ENCODE measurements around the gene TLK2.

DNA sequence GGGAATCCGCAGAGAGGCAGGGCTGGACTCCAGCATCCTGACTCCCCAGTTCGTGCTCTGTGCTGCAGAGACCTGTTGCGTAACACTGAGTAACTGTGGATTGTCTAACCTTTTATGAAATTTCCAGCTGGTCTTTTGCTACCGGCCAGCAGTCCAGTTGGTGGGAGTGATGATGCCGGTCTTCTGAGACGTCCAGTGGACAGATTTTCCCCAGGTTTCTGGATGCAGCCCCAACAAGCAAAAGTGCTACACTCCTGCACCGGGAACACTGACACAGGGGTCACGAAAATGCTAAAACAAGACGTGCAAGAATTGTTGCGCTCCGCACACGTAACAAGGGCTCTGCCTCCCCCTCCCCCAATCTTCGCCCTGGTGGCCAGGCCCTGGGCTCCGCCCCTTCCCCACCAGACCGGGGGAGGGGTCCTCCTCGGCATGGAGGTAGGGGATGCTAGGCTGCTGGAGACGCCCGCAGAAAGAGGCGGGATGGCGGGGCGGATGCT is 148.1 kb downstream of the TLK2 start:
- no peak for TF ChIP-seq YY1 (IDR thresholded peaks at IDR 0.05; ENCODE audit: low read depth)
- TF ChIP-seq USF1 (IDR thresholded peaks at IDR 0.05): no peak
- no peak for TF ChIP-seq TCF12 (IDR thresholded peaks at IDR 0.05; ENCODE audit: low read depth)
- no peak for TF ChIP-seq FOXM1 (IDR thresholded peaks at IDR 0.05; ENCODE audit: borderline replicate concordance, low read depth)
- no peak for TF ChIP-seq TAF1 (IDR thresholded peaks at IDR 0.05; ENCODE audit: low read depth)
- TF ChIP-seq, protein P1, sequence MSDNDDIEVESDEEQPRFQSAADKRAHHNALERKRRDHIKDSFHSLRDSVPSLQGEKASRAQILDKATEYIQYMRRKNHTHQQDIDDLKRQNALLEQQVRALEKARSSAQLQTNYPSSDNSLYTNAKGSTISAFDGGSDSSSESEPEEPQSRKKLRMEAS (IDR thresholded peaks at IDR 0.05): no peak
- TF ChIP-seq, protein P2, sequence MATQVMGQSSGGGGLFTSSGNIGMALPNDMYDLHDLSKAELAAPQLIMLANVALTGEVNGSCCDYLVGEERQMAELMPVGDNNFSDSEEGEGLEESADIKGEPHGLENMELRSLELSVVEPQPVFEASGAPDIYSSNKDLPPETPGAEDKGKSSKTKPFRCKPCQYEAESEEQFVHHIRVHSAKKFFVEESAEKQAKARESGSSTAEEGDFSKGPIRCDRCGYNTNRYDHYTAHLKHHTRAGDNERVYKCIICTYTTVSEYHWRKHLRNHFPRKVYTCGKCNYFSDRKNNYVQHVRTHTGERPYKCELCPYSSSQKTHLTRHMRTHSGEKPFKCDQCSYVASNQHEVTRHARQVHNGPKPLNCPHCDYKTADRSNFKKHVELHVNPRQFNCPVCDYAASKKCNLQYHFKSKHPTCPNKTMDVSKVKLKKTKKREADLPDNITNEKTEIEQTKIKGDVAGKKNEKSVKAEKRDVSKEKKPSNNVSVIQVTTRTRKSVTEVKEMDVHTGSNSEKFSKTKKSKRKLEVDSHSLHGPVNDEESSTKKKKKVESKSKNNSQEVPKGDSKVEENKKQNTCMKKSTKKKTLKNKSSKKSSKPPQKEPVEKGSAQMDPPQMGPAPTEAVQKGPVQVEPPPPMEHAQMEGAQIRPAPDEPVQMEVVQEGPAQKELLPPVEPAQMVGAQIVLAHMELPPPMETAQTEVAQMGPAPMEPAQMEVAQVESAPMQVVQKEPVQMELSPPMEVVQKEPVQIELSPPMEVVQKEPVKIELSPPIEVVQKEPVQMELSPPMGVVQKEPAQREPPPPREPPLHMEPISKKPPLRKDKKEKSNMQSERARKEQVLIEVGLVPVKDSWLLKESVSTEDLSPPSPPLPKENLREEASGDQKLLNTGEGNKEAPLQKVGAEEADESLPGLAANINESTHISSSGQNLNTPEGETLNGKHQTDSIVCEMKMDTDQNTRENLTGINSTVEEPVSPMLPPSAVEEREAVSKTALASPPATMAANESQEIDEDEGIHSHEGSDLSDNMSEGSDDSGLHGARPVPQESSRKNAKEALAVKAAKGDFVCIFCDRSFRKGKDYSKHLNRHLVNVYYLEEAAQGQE (IDR thresholded peaks at IDR 0.05; ENCODE audit: low read depth): no peak
- 0 out of 2 replicates have a peak, but pooled peaks have one; percentile 23 for TF ChIP-seq CREB1 (IDR thresholded peaks at IDR 0.05; ENCODE audit: low read depth)
- 0 out of 2 replicates have a peak, but pooled peaks have one; percentile 38 for TF ChIP-seq EP300 (IDR thresholded peaks at IDR 0.05; ENCODE audit: borderline replicate concordance)
- peak; percentile 42; the same call in 1 of the 2 replicates for TF ChIP-seq ZBTB7A (IDR thresholded peaks at IDR 0.05; ENCODE audit: low read depth)
- TF ChIP-seq TEAD4 (IDR thresholded peaks at IDR 0.05): no peak

All from Ishikawa (cell line).